Measurements from ENCODE around the gene SNED1. TPM values are rescaled to one million over a fixed set of nuclear protein-coding genes. Genes with fewer than 3 reads are reported as not detected.

The SNED1 gene
- total RNA-seq, 1 donor from 2014 or later: 7.4 TPM

- no peak for ATAC-seq
- DNase-seq: no peak
- intact Hi-C loops (cut with micrococcal nuclease): no loop called here
Observed at GRCh38 chr2:240959214-240959940, 39.0 kb upstream of the SNED1 start.

- intact Hi-C loops (cut with micrococcal nuclease): no loop called here
- DNase-seq (no peak), ATAC-seq (peak; percentile 1)
Observed at GRCh38 chr2:240959941-240960308, 38.5 kb upstream of the SNED1 start.

- peak; percentile 82 for DNase-seq
- ATAC-seq: peak; percentile 77
- intact Hi-C loops (cut with micrococcal nuclease): no loop called here
Observed at GRCh38 chr2:240960309-240960970, 38.0 kb upstream of the SNED1 start.

GRCh38 chr2:240960971-240961876 lies 37.2 kb upstream of the SNED1 start:
- DNase-seq (peak; percentile 28), ATAC-seq (peak; percentile 2)
- intact Hi-C loops (cut with micrococcal nuclease): no loop called here

GRCh38 chr2:240961910-240962299 lies 36.5 kb upstream of the SNED1 start:
- no peak for ATAC-seq
- intact Hi-C loops (cut with micrococcal nuclease): no loop called here
- DNase-seq: no peak

- DNase-seq: peak; percentile 61
- intact Hi-C loops (cut with micrococcal nuclease): no loop called here
- no peak for ATAC-seq
Observed at GRCh38 chr2:240962300-240963064, 35.9 kb upstream of the SNED1 start.

GRCh38 chr2:240963065-240963867 lies 35.2 kb upstream of the SNED1 start:
- intact Hi-C loops (cut with micrococcal nuclease): no loop called here
- ATAC-seq: no peak
- peak; percentile 23 for DNase-seq

GRCh38 chr2:240963868-240964703 lies 34.3 kb upstream of the SNED1 start:
- intact Hi-C loops (cut with micrococcal nuclease): no loop called here
- DNase-seq (peak; percentile 20), ATAC-seq (no peak)

GRCh38 chr2:240964704-240965295 lies 33.6 kb upstream of the SNED1 start:
- no peak for ATAC-seq
- intact Hi-C loops (cut with micrococcal nuclease): no loop called here
- no peak for DNase-seq

- DNase-seq: peak; percentile 46
- peak; percentile 16 for ATAC-seq
- intact Hi-C loops (cut with micrococcal nuclease): no loop called here
Observed at GRCh38 chr2:240965296-240965904, 33.0 kb upstream of the SNED1 start.

- DNase-seq (peak; percentile 19), ATAC-seq (no peak)
- intact Hi-C loops (cut with micrococcal nuclease): no loop called here
Observed at GRCh38 chr2:240965905-240966456, 32.4 kb upstream of the SNED1 start.

- intact Hi-C loops (cut with micrococcal nuclease): no loop called here
- ATAC-seq (no peak), DNase-seq (peak; percentile 23)
Observed at GRCh38 chr2:240966457-240966905, 31.9 kb upstream of the SNED1 start.

- DNase-seq (peak; percentile 23), ATAC-seq (no peak)
- intact Hi-C loops (cut with micrococcal nuclease): no loop called here
Observed at GRCh38 chr2:240966906-240967680, 31.3 kb upstream of the SNED1 start.

- DNase-seq: peak; percentile 23
- ATAC-seq: no peak
- intact Hi-C loops (cut with micrococcal nuclease): no loop called here
Observed at GRCh38 chr2:240967681-240968621, 30.5 kb upstream of the SNED1 start.

Data from left ventricle myocardium superior (tissue), 1 donor.